ENCODE data around the gene PIR. TPM values are rescaled to one million over a fixed set of nuclear protein-coding genes. Genes with fewer than 3 reads are reported as not detected.

Gene PIR
- total RNA-seq, 1 donor from 2014 or later: 47.3 TPM

GRCh38 chrX:15451913-15452312 is 41.2 kb downstream of the PIR start:
- Mint-ChIP-seq H3K27ac (ENCODE audit: unreplicated experiment) (no peak overlapping the region), H3K4me3 (ENCODE audit: unreplicated experiment) (no peak overlapping the region), H3K4me1 (ENCODE audit: unreplicated experiment) (peaks cover 3% of the 10 kb centered on the region), H3K36me3 (ENCODE audit: low read depth, unreplicated experiment) (peaks cover 3% of the 10 kb centered on the region), H3K27me3 (ENCODE audit: unreplicated experiment) (no peaks in the 10 kb centered on the region), H3K9me3 (ENCODE audit: unreplicated experiment) (no peaks in the 10 kb centered on the region)
- TF ChIP-seq CTCF (IDR thresholded peaks at IDR 0.05; ENCODE audit: unreplicated experiment): no peak
- DNase-seq (ENCODE audit: low spot score): no peak

GRCh38 chrX:15448010-15448639 is 45.0 kb downstream of the PIR start:
- Mint-ChIP-seq H3K4me3 (ENCODE audit: unreplicated experiment) (no peak overlapping the region), H3K4me1 (ENCODE audit: unreplicated experiment) (no peaks in the 10 kb centered on the region), H3K36me3 (ENCODE audit: low read depth, unreplicated experiment) (peaks cover 7% of the 10 kb centered on the region), H3K27me3 (ENCODE audit: unreplicated experiment) (no peaks in the 10 kb centered on the region), H3K9me3 (ENCODE audit: unreplicated experiment) (no peaks in the 10 kb centered on the region), H3K27ac (ENCODE audit: unreplicated experiment) (no peak overlapping the region)
- no peak for TF ChIP-seq CTCF (IDR thresholded peaks at IDR 0.05; ENCODE audit: unreplicated experiment)
- no peak for DNase-seq (ENCODE audit: low spot score)

DNA sequence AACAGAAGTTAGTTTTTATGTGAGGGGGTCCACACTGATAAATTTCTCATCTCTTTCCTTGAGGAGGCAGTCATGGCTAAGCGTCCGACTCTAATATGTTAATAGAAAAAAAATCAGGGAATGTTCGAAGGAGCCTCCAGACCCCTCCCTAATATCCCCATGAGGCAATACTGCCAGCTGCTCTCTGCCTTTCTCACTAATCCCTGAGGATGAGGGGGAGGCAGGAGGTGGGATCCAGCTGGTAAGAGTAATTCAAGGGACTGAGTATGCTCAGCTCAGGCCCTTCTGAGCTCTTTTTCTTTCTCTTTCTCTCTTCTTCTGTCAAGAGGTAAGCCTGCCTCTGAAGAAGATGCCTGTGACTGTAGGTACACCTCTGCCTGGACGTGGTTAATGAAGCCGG is 51.7 kb downstream of the PIR start:
- Mint-ChIP-seq H3K9me3 (ENCODE audit: unreplicated experiment) (no peaks in the 10 kb centered on the region), H3K4me3 (ENCODE audit: unreplicated experiment) (no peak overlapping the region), H3K27ac (ENCODE audit: unreplicated experiment) (no peak overlapping the region), H3K36me3 (ENCODE audit: low read depth, unreplicated experiment) (peaks cover 8% of the 10 kb centered on the region), H3K27me3 (ENCODE audit: unreplicated experiment) (no peaks in the 10 kb centered on the region), H3K4me1 (ENCODE audit: unreplicated experiment) (no peaks in the 10 kb centered on the region)
- no peak for DNase-seq (ENCODE audit: low spot score)
- TF ChIP-seq CTCF (IDR thresholded peaks at IDR 0.05; ENCODE audit: unreplicated experiment): no peak

DNA sequence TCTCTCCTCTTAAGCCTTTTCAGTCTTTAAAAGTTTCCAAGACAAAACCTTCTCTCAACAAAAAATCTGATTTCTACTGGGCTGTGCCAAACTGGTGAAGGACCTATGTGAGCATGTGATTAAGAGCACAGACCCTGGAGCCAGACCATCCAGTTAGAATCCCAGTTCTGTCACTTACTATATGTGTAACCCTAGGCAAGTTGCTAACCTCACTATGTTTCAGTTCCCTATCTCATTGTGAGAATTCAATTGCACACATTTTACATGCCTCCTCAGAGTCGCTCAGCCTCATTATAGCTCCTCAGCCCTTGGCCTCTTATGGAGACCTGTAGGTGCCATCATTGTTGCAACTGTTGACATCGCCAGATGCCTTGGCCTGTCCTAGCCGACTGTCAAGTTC is 54.8 kb downstream of the PIR start:
- H3K4me3 Mint-ChIP-seq (ENCODE audit: unreplicated experiment): no peak overlapping the region
- H3K9me3 Mint-ChIP-seq (ENCODE audit: unreplicated experiment): no peaks in the 10 kb centered on the region
- DNase-seq (ENCODE audit: low spot score): no peak
- H3K27ac Mint-ChIP-seq (ENCODE audit: unreplicated experiment): no peak overlapping the region
- no peaks in the 10 kb centered on the region for H3K4me1 Mint-ChIP-seq (ENCODE audit: unreplicated experiment)
- peaks cover 10% of the 10 kb centered on the region for H3K36me3 Mint-ChIP-seq (ENCODE audit: low read depth, unreplicated experiment)
- no peaks in the 10 kb centered on the region for H3K27me3 Mint-ChIP-seq (ENCODE audit: unreplicated experiment)
- no peak for TF ChIP-seq CTCF (IDR thresholded peaks at IDR 0.05; ENCODE audit: unreplicated experiment)

DNA sequence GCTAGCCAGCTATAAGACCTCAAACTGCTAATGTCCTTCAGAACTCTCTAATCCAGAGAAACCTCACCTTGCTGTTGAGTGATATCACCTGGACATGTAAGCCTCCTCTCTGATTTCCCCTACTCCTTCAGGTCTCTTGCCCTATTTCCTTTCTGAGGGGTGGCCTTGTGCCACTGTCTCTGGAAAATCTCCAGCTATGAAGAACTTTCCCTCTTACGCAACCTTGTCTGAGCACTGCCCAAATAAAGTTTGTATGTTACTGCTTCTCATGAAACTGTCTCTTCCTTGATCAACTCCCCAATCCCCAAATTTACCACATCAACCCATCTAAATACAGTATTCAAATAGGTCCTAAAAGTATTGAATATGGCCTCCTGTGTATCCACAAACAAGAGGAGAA is 55.4 kb downstream of the PIR start:
- H3K36me3 Mint-ChIP-seq (ENCODE audit: low read depth, unreplicated experiment): peaks cover 15% of the 10 kb centered on the region

More for the DNA sequence above, 55.4 kb downstream of the PIR start:
- H3K4me1 Mint-ChIP-seq (ENCODE audit: unreplicated experiment): no peaks in the 10 kb centered on the region
- TF ChIP-seq CTCF (IDR thresholded peaks at IDR 0.05; ENCODE audit: unreplicated experiment): no peak
- no peaks in the 10 kb centered on the region for H3K9me3 Mint-ChIP-seq (ENCODE audit: unreplicated experiment)
- DNase-seq (ENCODE audit: low spot score): no peak
- H3K4me3 Mint-ChIP-seq (ENCODE audit: unreplicated experiment): no peak overlapping the region
- no peak overlapping the region for H3K27ac Mint-ChIP-seq (ENCODE audit: unreplicated experiment)
- H3K27me3 Mint-ChIP-seq (ENCODE audit: unreplicated experiment): no peaks in the 10 kb centered on the region

Data from endothelial cell (in vitro differentiated cells).